22Rv1 (cell line): Measurements from ENCODE around the gene GNG14.
A peak's percentile ranks its signal among the peaks of the same experiment; 100 is the strongest.
"Not testable (repeated sequence)": the region's sequence is repeated elsewhere in the genome, so short reads cannot be mapped to it uniquely, and the experiment has no call there.

ENCODE experiments used
- CTCF ChIP-seq: fragments of 450-650 bp; IDR thresholded peaks from 2 replicates; pipeline ENCODE4 v1.5.1; 2017; ENCODE audit warnings: mild to moderate bottlenecking
- ZFX ChIP-seq: fragments of 450-650 bp; IDR thresholded peaks from 2 replicates; pipeline ENCODE4 v1.6.1; 2017; ENCODE audit warnings: antibody characterized with exemption, borderline replicate concordance

GRCh38 chr19:12712077-12712476 is 24.3 kb downstream of the GNG14 start:
- peak; percentile 70 for TF ChIP-seq CTCF
- not testable (repeated sequence) for TF ChIP-seq ZFX
